GM19372 (cell line): ENCODE results near the gene PSME3.

Experiments
- ATAC-seq: cut with Tn5 transposase; IDR thresholded peaks from one replicate; pipeline ENCODE4 v1.9.1; 2021; ENCODE audit warnings: mild to moderate bottlenecking, low read depth, moderate library complexity; ENCODE audit not compliant: unreplicated experiment

The PSME3 gene

DNA sequence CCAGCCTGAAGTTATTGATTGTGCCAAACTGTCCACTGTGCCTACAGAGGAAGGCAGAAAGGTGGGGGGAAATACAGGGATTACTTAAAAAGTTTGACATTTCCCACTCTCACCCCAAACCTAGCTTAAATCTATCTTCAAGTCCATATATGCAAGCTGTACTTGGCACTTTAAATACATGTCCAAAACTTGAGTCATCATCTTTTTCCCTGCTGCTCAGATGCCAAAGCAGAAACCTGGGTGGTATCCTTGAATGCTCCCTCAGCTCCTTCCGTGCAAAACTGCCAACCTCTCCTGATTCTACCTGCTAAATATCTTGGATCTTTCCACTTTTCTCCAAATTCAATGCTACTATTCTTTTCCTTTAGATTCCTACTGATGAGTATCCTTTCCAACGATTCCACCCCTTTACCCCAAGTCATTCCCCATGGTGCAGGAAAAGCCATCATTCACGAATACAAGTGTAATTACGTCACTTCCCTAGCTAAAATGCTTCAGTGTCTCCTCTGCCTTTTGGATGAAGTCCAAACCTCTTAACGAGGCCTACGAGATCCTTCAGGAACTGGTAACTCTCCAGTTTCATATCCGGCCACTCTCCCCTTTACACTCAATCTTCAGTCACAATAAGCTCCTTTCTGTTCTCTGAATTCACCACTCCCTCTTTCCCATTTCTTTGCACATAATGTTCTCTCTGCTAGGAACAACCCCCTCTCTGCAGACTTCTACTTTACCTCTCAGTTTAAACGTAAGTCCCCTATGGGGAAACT, 18.4 kb upstream of the PSME3 start:
- ATAC-seq: no peak

DNA sequence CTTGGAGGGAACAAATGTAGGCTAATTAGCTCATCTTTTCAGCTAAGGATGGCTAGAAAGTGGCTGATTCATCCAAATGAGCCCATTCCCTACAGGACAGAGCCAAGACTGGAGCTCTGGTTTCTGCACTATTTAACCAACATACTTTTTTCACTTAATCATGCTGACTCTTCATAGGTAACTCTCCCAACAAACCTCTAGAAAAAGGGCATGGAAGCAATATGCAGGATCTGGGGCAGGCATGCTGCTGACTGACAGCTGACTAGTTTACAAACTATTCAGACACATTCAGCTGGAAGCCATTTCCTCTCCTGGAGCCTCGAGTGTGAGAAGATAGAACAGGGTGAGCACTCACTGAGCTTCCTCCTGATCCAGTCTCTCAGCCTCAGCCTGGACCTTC, 15.3 kb upstream of the PSME3 start:
- no peak for ATAC-seq

DNA sequence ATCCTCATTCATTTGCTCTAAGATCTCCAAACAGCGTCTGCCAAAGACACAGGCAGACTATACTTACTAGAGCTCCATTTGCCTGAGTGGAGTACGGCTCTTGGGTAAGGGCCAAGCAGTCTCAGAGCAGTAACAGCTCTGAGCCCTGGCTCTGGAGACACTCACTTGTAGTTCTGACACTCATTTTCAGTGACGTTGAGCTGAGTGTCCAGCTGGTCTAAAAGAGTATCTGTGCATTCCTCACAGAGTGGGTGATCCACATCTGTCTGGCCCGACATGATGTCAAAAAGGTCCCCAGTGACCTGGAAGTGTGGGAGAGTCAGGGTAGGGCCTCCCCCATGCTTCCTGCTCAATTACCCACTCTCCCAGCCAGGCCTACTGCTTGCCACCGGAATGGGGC, 14.8 kb upstream of the PSME3 start:
- ATAC-seq: no peak

DNA sequence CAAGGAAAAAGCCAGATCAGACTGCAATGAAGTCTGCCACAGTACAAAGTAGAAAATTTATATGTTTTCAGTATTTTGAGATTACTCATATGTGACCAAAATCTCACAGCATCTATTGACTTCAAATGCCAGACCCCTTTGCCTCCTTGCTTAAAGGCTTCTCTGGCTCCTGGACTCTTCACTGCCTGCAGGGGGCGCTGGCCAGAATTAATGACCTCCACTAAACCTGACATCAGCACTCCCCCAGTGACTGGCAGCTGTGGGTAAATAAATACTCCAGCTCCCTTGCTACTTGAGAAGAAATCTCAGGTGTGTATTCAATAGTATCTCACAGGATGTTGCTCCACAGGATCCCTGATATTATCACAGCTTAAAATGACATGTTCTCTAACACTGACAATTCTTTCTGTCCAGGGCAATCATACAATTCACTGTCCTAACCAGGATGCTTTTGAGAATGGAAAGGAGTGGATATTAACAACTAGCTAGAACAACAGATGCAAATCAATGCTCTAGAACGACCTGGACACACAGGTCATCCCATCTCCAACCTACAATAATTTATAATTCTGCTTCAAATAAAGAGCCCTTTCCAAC, 13.2 kb upstream of the PSME3 start:
- ATAC-seq: no peak

DNA sequence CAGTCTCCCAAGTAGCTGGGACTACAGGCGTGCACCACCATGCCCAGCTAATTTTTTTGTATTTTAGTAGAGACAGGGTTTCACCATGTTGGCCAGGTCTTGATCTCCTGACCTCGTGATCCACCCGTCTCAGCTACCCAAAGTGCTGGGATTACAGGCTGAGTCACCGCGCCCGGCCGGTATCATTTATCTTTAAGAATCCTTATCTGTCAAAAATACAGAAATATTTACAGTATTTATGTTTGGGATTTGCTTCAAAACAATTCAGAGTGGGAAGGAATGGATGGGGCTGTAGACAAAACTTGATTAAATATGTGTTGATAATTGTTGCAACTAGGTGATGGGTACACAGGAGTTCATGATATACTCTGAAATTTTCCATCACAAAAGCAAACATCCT, 12.0 kb upstream of the PSME3 start:
- no peak for ATAC-seq

DNA sequence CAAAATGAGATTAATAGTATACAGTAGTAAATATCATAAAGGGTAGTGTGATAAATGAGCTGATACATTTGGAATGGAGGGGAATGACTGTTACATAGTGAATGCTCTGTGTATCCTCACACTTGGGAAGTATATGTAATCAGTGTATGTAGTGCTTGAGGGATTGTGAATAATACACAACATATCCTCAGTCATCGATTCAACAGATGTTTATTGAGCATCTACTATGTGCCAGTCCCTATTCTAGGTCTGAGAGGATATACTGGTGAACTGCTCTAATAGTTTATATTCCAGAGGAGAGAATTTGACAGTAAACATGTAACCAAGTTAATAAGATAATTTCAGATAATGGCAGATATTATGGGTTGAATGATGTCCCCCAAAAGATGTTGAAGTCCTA, 5.7 kb upstream of the PSME3 start:
- ATAC-seq: no peak

DNA sequence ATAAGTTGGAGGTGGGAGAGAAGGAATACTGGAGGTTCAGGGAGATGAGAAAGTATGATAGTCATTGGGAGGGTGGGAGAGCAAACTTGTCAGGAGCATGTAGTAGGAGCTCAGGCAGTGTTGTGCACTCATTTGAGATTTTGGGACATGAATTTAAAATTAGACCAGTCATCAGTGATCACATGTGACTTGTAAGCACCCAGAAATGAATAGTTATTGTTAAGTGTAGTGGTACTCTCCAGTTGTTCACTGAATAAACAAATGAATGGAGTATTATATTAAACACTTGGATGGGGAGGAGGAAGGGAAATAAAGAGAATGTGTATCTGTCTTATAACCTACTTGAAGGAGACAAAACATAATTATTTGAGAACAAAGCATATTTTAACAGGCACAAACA, 2.2 kb upstream of the PSME3 start:
- ATAC-seq: no peak

DNA sequence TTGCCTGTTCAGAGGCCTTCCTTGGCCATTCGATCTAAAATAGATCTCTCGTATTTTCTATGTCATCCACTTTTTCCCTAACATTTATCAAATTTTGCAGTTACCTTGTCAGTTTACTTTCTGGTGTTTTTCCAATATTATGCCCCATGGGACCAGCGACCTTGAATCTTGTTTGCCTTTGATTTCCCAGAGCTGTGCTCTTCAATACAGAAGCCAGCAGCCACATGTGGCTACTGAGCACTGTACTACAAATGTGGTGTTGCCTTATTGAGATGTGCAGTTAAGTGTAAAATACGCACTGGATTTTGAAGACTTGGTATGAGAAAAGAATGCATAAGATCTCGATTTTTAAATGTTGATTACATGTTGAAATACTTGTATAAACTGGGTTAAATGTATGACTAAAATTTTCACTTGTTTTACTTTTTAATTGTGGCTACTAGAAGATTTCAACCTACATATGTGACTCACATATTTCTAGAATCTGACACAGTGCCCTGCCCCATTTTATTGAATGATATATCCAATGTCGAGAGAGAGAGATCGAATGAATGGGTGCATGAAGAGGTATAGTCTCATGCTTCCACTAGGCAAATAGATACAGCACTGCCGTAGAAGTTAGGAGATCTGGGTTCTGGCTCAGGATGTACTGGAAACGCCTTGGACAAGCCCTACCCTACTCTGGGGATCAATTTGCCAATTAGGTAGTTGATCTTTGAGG, 824 bp upstream of the PSME3 start:
- ATAC-seq: no peak

DNA sequence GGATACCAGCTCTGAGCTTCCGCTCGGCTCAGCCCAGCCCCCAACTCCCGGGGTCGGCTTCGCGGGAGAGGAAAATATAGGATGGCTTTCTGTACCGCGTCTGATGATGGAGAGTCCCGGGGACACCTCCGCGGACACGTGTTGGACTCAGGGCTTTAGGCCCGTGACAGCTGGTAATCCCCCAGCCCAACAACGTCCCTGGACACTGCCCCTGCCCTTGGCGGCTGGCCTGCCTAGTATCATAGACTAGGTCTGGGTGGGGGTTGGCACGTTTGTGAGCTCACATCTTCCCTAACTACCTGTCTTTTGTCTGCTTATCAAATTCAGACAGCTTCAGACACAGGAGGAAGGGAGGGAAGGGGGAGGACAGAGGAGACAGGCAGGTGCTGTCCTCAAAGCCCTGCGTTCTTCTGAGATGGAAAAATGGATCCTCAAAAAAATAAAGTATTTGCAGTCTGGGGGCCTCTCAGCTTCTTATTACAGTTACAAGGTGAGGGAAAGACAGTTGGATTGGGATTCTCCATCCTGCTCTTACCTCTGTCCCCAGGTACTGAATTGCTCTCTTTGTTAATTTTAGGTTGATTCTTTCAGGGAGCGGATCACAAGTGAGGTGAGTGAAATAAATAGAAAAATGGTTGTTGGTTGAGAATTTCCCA, 698 bp downstream of the PSME3 start:
- no peak for ATAC-seq

DNA sequence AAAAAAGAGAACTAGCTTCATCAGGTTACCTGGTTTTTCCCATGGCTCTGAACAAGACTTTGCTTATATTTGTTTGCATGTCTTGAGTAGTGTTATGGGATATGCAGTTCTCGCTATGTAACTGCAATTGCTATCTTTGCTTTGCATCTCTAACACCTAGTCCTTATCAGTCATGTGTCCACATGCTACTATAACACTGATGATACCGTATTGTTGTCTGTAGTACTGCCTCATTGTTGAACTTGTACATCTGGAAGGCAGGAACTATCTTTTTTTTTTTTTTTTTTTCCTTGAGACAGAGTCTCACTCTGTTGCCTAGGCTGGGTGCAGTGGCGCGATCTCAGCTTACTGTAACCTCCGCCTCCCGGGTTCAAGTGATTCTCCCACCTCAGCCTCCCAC, 2.5 kb downstream of the PSME3 start:
- no peak for ATAC-seq

DNA sequence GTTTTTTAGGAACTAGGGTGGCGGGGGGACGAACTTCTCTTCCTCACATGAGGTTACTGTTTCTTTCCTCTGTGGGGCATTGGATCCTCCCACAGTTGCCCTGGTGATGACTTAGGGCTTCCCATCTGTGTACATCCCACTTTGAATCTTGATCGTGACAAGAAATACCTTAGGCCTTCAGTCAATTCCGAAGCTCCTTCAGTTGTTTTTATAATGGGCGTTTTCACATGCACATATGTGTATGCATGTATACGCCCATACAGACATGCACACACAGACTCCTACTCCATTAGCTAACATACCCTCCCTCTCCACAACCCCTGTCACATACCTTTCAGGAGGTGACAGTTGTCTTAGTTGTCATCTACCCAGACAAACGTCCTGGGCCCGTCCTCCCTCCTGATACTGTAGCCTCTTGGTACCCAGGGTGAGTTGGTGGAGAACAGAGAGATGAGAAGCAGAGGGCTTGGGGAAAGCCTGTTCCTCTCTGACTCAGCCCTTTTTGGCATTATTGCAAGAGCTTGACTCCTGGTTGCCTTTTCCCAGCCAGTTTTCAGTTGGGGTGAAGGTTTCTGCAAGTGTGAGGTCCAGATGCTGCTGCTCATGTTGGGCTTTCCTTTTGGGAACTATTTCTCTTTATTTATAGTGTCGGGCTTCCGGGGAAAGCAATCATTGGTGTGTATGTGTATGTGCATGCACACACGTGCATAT, 8.9 kb downstream of the PSME3 start:
- ATAC-seq: no peak

DNA sequence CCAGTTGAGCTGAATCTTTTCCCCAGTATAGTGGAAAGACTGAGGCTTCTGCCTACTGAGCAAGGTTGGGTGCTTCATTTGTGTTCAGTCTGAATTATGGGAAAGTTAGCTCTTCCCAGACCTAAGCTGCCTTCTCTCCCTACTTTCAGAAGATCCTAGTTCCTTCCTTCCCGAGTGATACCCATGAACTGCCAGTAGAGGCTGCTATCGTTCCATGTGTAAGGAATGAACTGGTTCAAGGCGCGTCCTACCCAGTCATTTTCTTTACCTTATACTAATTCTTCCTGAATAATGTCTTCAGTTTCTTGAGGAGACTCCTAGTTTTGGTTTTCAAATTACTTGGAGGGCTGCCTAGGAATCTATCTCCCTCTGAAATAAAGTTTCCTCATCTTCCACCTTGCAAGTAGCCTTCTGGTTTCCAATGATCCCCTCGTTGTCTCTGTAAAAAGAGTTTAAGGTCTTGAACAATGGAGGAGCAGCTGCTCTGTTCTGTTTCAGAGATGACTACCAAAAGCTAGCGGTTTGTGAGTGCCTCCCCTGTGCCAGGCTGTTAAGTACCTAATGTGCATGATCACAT, 10.2 kb downstream of the PSME3 start:
- ATAC-seq: no peak

DNA sequence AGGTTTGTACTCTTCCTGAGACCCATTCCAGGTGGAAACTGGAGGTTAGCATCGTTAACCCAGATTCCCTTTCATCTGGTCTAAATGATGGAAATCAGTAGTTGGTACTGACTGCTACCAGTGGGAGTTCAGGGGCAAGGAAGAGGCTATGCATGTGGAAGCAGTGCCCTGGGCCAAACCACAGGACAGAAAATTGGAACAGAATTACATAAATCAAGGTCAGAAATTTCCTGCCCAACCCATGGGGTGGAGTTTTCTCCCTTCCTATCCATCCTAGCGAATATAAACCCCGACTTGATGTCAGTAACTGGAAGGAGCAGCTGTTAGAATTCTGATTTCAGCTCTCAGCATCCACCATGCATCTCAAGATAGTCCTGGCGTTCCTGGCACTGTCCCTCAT, 11.1 kb downstream of the PSME3 start, which contains the start of gene AOC2:
AOC2 (plus strand) TSS at position 310 of the 400 bp plus-strand sequence; CDS start at position 357, 47 bp downstream.
- no peak for ATAC-seq

DNA sequence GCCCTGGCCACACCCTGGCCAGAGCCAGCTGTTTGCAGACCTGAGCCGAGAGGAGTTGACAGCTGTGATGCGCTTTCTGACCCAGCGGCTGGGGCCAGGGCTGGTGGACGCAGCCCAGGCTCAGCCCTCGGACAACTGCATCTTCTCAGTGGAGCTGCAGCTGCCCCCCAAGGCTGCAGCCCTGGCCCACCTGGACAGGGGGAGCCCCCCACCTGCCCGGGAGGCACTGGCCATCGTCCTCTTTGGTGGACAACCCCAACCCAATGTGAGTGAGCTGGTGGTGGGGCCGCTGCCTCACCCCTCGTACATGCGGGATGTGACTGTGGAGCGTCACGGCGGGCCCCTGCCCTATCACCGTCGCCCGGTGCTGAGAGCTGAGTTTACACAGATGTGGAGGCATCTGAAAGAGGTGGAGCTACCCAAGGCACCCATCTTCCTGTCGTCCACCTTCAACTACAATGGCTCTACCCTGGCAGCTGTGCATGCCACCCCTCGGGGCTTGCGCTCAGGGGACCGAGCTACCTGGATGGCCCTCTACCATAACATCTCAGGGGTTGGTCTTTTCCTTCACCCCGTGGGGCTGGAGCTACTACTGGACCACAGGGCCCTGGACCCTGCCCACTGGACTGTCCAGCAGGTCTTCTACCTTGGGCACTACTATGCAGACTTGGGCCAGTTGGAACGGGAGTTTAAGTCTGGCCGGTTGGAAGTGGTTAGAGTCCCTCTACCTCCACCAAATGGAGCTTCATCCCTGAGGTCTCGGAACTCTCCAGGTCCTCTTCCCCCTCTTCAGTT, 11.8 kb downstream of the PSME3 start:
- no peak for ATAC-seq

DNA sequence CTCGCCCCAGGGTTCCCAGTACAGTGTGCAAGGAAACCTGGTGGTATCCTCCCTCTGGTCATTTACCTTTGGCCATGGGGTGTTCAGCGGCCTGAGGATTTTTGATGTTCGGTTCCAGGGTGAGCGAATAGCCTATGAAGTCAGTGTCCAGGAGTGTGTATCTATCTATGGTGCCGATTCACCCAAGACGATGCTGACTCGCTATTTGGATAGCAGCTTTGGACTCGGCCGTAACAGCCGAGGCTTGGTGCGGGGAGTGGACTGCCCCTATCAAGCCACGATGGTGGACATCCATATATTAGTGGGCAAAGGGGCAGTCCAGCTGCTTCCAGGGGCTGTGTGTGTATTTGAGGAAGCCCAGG, 12.3 kb downstream of the PSME3 start:
- ATAC-seq: no peak

DNA sequence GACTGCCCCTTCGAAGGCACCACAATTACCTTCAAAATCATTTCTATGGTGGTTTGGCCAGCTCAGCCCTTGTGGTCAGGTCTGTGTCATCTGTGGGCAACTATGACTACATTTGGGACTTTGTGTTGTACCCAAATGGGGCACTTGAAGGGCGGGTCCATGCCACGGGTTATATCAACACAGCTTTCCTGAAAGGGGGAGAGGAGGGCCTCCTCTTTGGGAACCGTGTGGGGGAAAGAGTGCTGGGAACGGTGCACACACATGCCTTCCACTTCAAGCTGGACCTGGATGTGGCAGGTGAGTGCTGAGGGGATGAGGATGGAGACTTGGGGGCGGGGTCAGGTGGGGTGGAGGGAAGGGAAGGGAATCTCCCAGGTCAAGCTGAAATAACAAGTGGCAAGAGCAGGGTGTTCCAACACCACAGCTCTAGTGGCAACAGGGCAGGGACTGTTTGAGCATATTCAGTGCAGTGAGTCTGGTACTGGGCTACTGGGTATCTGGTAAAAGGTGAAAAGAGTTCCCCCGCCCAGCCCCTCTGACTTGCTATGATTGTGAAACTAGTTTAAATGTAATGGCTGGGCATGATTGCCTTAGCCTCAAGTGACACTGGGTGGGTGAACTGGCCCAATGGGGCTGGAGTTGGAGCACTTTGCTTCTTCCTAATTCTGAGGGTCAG, 12.9 kb downstream of the PSME3 start:
- ATAC-seq: no peak

DNA sequence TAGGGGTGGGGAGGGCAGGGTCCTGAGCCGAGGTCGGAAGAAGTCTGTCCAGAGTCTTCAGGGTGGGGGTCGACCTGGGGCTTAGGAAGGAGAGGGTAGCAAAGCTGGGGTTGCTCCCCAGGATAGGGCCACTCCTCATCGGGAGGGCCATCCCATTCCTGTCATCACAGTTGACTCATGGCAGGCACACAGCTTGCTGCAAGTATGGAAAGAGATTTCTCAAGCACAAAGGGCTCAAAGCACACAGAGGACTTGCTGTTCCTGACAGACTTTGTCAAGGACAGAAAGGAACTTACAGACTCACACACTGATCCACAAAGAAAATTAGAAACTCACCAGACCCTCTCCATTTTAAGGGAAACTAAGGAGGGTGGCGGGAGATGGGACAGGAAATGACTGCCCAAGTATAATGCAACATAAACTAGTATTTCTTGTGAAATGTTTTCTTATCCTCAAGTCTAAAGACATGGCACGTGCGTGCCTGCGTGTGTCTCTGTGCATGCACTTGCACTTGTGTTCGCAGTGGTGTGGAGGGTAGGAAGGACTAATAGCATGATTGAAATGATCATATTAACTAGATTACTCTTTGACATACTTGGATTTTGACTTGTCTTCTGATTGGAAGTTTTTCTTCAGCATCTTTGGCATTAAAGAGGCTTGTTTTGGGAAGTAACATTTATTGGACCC, 13.5 kb downstream of the PSME3 start:
- no peak for ATAC-seq

DNA sequence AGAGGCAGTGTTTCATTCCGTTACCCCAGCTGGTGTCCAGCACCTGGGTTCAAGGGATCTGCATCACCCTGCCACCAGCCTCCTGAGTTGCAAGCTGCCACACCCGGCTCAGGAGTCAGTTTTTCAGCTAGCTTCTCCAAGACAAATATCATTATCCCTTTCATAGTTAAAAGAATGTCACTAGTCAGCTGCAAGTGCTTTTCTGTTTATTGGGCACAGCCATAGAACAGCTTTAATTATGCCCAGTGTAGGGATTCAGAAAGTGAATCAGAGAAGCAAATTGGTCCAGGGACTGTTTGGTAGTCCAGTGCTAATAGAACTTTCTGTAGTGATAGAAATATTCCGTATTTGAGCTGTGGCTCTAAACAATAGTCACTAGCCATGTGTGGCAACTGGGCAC, 14.9 kb downstream of the PSME3 start:
- no peak for ATAC-seq
